ENCODE results near the gene DOK1. TPM values are rescaled to one million over a fixed set of nuclear protein-coding genes. Genes with fewer than 3 reads are reported as not detected.
"Not testable (repeated sequence)": the region's sequence is repeated elsewhere in the genome, so short reads cannot be mapped to it uniquely, and the experiment has no call there.

DOK1 gene
- total RNA-seq, 4 donors from 2014 or later, result 14.5 to 38.0 (median 26.3) TPM

DNA sequence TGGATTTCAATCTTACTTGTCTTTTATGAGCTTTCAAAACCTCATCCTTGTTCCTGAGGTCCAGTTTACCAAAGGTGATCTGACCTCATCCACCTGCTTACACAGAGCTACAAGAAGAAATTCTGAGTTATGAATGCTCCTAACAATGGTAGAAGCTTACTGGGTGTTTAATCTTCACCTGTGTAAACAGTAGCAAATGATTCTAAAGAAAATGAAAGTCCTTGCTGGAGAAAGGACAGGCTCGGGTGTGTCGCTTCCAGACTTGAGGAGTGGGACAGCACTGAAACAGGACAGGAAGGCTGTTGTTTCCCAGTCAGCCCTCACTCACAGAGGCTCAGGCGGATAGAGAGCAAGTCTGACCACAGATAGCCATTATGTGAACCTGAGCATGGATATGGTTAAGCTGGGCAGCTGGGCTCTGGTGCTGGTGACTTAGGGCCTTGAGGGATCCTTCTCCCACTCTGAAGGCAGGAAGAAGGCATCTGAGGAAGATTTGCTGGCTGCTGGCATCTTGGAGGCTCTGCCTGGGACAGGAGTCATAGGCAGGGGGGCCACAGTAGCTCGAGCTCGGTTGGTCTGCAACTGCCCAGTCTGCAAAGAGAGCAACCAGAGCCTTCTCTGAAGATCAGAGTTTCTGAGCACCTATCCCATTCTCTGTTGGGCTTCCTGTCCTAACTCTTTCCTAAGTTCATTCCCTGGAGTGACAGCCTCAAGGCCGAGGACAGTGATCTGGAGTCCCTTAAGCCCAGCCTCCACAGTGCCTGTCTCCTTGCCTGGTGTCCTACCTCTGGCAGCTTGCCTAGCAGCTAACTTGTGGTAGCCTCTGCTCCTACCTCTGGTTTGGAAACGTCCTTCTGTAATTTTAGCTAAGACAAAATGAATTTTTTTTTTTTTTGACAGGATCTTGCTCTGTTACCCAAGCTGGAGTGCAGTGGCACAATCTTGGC lies 4.0 kb downstream of the DOK1 start:
- Histone ChIP-seq H3K4me1 (peaks cover 0 to 14% (median 4%) of the 10 kb centered on the region in 4 donors), H3K27ac (no peak overlapping the region), H3K4me3 (no peak overlapping the region), H3K27me3 (no peaks in the 10 kb centered on the region), H3K9me3 (no peaks in the 10 kb centered on the region), H3K36me3 (peaks cover 0 to 7% (median 0%) of the 10 kb centered on the region in 3 donors)
- DNase-seq, result no peak
- TF ChIP-seq CTCF (IDR thresholded peaks at IDR 0.05) (no peak), POLR2A (IDR thresholded peaks at IDR 0.05) (no peak)

- no peaks in the 10 kb centered on the region for H3K9me3 ChIP-seq
- H3K4me3 ChIP-seq, result no peak overlapping the region
- H3K27me3 ChIP-seq, result no peaks in the 10 kb centered on the region
- no peak for DNase-seq
- TF ChIP-seq CTCF (IDR thresholded peaks at IDR 0.05) (no peak), POLR2A (IDR thresholded peaks at IDR 0.05) (no peak)
- peaks cover 0 to 9% (median 4%) of the 10 kb centered on the region in 4 donors for H3K4me1 ChIP-seq
- H3K36me3 ChIP-seq, result peaks cover 0 to 7% (median 0%) of the 10 kb centered on the region in 3 donors
- H3K27ac ChIP-seq, result no peak overlapping the region
Measured at GRCh38 chr2:74559912-74560311, 5.4 kb downstream of the DOK1 start.

- Histone ChIP-seq H3K27ac (no peak overlapping the region), H3K36me3 (peaks cover 0 to 7% (median 0%) of the 10 kb centered on the region in 3 donors), H3K27me3 (no peaks in the 10 kb centered on the region), H3K4me1 (peaks cover 0 to 3% (median 0%) of the 10 kb centered on the region in 4 donors), H3K9me3 (no peaks in the 10 kb centered on the region), H3K4me3 (no peak overlapping the region)
- TF ChIP-seq CTCF (IDR thresholded peaks at IDR 0.05) (no peak), POLR2A (IDR thresholded peaks at IDR 0.05) (no peak)
- no peak for DNase-seq
Measured at GRCh38 chr2:74560591-74560990, 6.1 kb downstream of the DOK1 start.

DNA sequence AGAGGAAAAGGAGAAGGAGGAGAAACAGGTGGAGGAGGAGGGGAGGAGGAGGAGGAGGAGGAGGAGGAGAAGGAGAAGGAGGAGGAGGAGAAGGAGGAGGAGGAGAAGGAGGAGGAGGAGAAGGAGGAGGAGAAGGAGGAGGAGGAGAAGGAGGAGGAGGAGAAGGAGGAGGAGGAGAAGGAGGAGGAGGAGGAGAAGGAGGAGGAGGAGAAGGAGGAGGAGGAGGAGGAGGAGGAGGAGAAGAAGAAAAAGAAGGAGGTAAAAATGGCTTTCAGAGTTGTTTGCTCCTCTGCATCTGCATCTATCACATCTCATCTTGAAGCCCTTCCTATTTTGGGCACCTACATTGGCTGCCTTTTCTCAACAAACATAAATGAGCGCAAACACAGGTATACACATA lies 6.5 kb downstream of the DOK1 start:
- not testable (repeated sequence) for H3K27me3 ChIP-seq, DNase-seq, H3K36me3 ChIP-seq, H3K4me3 ChIP-seq, H3K4me1 ChIP-seq, H3K9me3 ChIP-seq, H3K27ac ChIP-seq

DNA sequence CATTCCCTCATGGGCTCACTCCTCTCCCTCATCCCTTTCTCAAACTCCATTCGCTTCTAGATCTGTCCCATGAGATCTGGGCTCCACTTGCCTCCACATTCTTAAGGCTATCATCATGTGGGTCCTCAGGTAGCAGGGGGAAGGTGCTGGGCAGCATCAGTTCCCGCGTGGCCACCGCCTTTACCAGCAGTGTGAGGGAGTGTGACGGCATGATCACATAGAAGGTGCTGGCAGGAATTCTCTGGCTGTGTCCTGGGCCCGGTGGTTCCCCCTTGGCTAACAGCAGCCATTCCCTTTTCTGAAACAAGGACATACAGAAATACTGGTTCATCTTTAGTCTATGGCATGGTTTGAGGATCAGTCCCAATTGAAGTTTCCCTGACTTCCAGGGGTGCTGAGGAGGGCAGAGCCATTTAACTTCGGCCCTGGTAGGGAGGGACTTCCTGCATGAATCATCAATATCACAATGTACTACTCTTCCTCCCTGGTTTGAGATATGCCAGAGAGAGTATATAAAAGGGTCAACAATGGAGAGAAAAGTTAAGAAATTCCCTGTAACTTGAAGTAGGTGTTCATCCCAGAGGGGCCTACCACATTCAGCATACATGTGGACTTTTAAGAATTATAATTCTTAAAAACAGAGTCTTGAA lies 7.7 kb downstream of the DOK1 start:
- no peak for TF ChIP-seq CTCF (IDR thresholded peaks at IDR 0.05)
- no peak for TF ChIP-seq POLR2A (IDR thresholded peaks at IDR 0.05)
- H3K9me3 ChIP-seq, result no peaks in the 10 kb centered on the region
- H3K36me3 ChIP-seq, result no peaks in the 10 kb centered on the region
- no peak overlapping the region for H3K4me3 ChIP-seq
- H3K4me1 ChIP-seq, result no peaks in the 10 kb centered on the region
- no peaks in the 10 kb centered on the region for H3K27me3 ChIP-seq
- DNase-seq, result no peak
- H3K27ac ChIP-seq, result no peak overlapping the region

GRCh38 chr2:74564222-74564621 lies 9.7 kb downstream of the DOK1 start:
- TF ChIP-seq POLR2A (IDR thresholded peaks at IDR 0.05) (no peak), CTCF (IDR thresholded peaks at IDR 0.05) (no peak)
- Histone ChIP-seq H3K9me3 (no peaks in the 10 kb centered on the region), H3K36me3 (no peaks in the 10 kb centered on the region), H3K4me3 (no peak overlapping the region), H3K27me3 (no peaks in the 10 kb centered on the region), H3K4me1 (no peaks in the 10 kb centered on the region), H3K27ac (no peak overlapping the region)
- DNase-seq, result no peak

Measured in Peyer's patch (tissue), 4 donors.